ENCODE results near the gene LYST.

- no peak for TF ChIP-seq POLR2A (IDR thresholded peaks at IDR 0.05)
- TF ChIP-seq, protein P1, sequence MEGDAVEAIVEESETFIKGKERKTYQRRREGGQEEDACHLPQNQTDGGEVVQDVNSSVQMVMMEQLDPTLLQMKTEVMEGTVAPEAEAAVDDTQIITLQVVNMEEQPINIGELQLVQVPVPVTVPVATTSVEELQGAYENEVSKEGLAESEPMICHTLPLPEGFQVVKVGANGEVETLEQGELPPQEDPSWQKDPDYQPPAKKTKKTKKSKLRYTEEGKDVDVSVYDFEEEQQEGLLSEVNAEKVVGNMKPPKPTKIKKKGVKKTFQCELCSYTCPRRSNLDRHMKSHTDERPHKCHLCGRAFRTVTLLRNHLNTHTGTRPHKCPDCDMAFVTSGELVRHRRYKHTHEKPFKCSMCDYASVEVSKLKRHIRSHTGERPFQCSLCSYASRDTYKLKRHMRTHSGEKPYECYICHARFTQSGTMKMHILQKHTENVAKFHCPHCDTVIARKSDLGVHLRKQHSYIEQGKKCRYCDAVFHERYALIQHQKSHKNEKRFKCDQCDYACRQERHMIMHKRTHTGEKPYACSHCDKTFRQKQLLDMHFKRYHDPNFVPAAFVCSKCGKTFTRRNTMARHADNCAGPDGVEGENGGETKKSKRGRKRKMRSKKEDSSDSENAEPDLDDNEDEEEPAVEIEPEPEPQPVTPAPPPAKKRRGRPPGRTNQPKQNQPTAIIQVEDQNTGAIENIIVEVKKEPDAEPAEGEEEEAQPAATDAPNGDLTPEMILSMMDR (IDR thresholded peaks at IDR 0.05), result no peak
Measured at GRCh38 chr1:235748747-235749146, 118.0 kb downstream of the LYST start.
